Esophagus squamous epithelium (tissue), 5 donors: ENCODE results near the gene ADIG. TPM values are rescaled to one million over a fixed set of nuclear protein-coding genes. Genes with fewer than 3 reads are reported as not detected.

Experiments
- DNase-seq: peaks from one replicate; lab custom pipeline; 2025; lab: John Stamatoyannopoulos, UW
- H3K27ac ChIP-seq, 4 donors: fragments of 200-600 bp; sonication (generic); one replicate each; pipeline ENCODE4 v1.5.1; 2016 to 2019; ENCODE audit warnings: mild to moderate bottlenecking in 1 of 4
- H3K27me3 ChIP-seq, 4 donors: fragments of 200-600 bp; sonication (generic); 1 replicate in 3 of 4; 2 replicates in 1 of 4; pipeline versions ENCODE4 v1.5.1 to v1.6.0; 2017 to 2021; ENCODE audit warnings: antibody characterized with exemption in 1 of 4
- H3K36me3 ChIP-seq, 3 donors: fragments of 200-600 bp; sonication (generic); one replicate each; pipeline ENCODE4 v1.5.1; 2016 to 2019
- H3K4me1 ChIP-seq, 3 donors: fragments of 200-600 bp; sonication (generic); one replicate each; pipeline ENCODE4 v1.5.1; 2017 to 2019
- H3K4me3 ChIP-seq, 4 donors: fragments of 200-600 bp; sonication (generic); 1 replicate in 3 of 4; 2 replicates in 1 of 4; pipeline ENCODE4 v1.5.1; 2016 to 2019; ENCODE audit warnings: mild to moderate bottlenecking in 2 of 4, moderate library complexity in 1 of 4
- H3K9me3 ChIP-seq, 3 donors: fragments of 200-600 bp; sonication (generic); one replicate each; pipeline ENCODE4 v1.5.1; 2016 to 2019
- CTCF ChIP-seq, 6 experiments: fragments of 450-650 bp in 4 of 6; fragments of 200-600 bp in 2 of 6; sonication (generic) in 2 of 6; IDR thresholded peaks; one replicate each; pipeline ENCODE4 v1.5.1; 2016 to 2019; ENCODE audit warnings: antibody characterized with exemption in 6 of 6, mild to moderate bottlenecking in 4 of 6, moderate library complexity in 4 of 6
- POLR2A ChIP-seq, 4 donors: fragments of 450-650 bp; IDR thresholded peaks; one replicate each; pipeline ENCODE4 v1.6.1; 2017; ENCODE audit warnings: antibody characterized with exemption in 4 of 4, mild to moderate bottlenecking in 4 of 4, moderate library complexity in 3 of 4
- WGBS, 2 donors: methylation state at CpG; one replicate each; pipeline ENCODE4 v1.1.5; 2018; 5-methylcytosine and 5-hydroxymethylcytosine counted together
- intact Hi-C: fragments of 100-400 bp; cut with DNase I; formaldehyde crosslinking; loops from one replicate; pipeline ENCODE4 v1.15.0; 2022
- total RNA-seq, 4 donors: library from RNA; depleted of rRNA; stranded (reverse); fragments of >200 nt; gene quantifications; one replicate each; pipeline ENCODE4 v1.1.0, GENCODE V29; 2016
- donor health status: DM: yes; HTN: yes; CAD: no.

The ADIG gene
- total RNA-seq = not detected

DNA sequence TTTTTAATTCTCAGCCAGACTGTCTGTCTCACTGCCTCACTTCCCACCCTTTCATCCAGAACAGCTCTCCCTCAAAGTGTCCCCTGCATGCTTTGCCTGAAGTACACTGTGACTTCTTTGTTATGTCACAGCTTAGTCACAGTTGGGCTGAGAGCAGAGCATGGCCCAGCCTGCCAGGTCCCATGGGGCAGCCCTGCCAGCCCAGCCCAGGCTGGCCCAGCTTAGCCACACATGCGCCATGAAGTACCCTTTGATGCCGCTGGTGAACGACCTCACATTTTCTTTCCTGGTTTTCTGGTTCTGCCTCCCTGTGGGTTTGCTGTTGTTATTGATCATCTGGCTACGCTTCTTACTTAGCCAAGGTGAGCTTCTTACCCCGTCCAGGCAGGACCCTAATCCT is at the start of gene ADIG:
Gene ADIG (plus strand): TSS at position 185 of the 400 bp plus-strand sequence. CDS start 54 bp downstream, at position 239.
- DNase-seq = no peak
- no peak within 1 kb of the TSS for H3K27ac ChIP-seq
- intact Hi-C loops = no loop called here
- peaks cover 0 to 8% (median 0%) of the 10 kb centered on the region in 3 donors for H3K4me1 ChIP-seq
- no peaks in the 10 kb centered on the region for H3K9me3 ChIP-seq
- no peak within 1 kb of the TSS for H3K4me3 ChIP-seq
- TF ChIP-seq CTCF (IDR thresholded peaks at IDR 0.05) = peak in 1 of 6 experiments; percentile 4
- no peak for TF ChIP-seq POLR2A (IDR thresholded peaks at IDR 0.05)
- peaks cover 0 to 18% (median 3%) of the 10 kb centered on the region in 3 donors for H3K36me3 ChIP-seq
- WGBS, 2 donors = 49 to 80% methylated on average over 1 to 4 of the region's 5 CpGs
- H3K27me3 ChIP-seq = peaks cover 0 to 24% (median 0%) of the 10 kb centered on the region in 4 donors

DNA sequence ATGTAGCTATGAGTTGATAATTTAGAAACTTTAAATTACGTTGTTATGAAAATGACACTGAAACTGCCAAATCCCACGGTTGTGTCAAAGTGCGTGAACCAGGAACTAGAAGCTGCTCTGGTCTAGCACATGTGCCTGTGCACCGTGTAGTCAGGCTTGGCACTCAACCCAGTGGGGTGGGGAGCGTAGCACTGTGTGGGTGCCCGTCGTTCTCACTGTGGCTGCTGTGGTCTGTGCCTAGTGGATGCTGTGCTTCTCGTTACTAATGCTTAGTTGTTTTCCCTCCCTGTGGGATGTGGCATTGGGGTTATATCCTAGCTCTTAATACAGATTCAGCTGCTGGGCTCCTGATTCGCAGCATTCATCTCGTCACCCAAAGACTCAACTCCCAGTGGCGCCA is 46.2 kb upstream of the ADIG start:
- Histone ChIP-seq H3K4me1 (peaks cover 0 to 24% (median 0%) of the 10 kb centered on the region in 3 donors), H3K36me3 (peaks cover 0 to 97% (median 0%) of the 10 kb centered on the region in 3 donors), H3K9me3 (no peaks in the 10 kb centered on the region), H3K27ac (no peak overlapping the region), H3K27me3 (no peaks in the 10 kb centered on the region), H3K4me3 (no peak overlapping the region)
- 80 to 93% methylated on average over 10 to 11 of the region's 11 CpGs for WGBS, 2 donors
- DNase-seq = no peak
- TF ChIP-seq POLR2A (IDR thresholded peaks at IDR 0.05) = no peak
- intact Hi-C loops = no loop called here

DNA sequence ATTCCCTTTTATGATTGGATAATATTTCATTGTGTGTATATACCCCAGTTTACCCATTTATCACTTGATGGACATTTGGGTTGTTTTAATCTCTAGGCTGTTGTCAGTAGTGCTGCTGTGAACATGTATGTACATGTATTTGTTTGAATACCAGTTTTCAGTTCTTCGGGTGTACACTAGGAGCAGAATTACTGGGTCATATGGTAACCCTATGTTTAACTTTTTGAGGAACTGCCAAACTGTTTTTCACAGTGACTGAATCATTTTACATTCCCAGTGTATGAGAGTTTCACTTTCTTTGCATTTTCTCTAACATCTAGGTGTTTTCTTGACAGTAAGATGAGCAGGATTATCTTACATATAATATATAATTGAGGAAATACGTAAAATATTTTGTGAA is 44.7 kb upstream of the ADIG start:
- no peak overlapping the region for H3K4me3 ChIP-seq
- no peak for DNase-seq
- H3K4me1 ChIP-seq = peaks cover 0 to 24% (median 0%) of the 10 kb centered on the region in 3 donors
- peaks cover 0 to 97% (median 0%) of the 10 kb centered on the region in 3 donors for H3K36me3 ChIP-seq
- H3K27ac ChIP-seq = peak overlapping the region in 3 of 4 donors; percentile 45 to 62 (median 58)
- no peaks in the 10 kb centered on the region for H3K27me3 ChIP-seq
- H3K9me3 ChIP-seq = no peaks in the 10 kb centered on the region
- intact Hi-C loops = no loop called here
- 45 to 66% methylated on average over 2 of the region's 2 CpGs for WGBS, 2 donors
- TF ChIP-seq CTCF (IDR thresholded peaks at IDR 0.05) (peak in 3 of 6 experiments; percentile 27 to 60 (median 42)), POLR2A (IDR thresholded peaks at IDR 0.05) (no peak)

- Histone ChIP-seq H3K9me3 (no peaks in the 10 kb centered on the region), H3K36me3 (peaks cover 0 to 97% (median 0%) of the 10 kb centered on the region in 3 donors), H3K27me3 (no peaks in the 10 kb centered on the region), H3K4me3 (no peak overlapping the region), H3K27ac (peak overlapping the region in 2 of 4 donors; percentile 45 to 58), H3K4me1 (peaks cover 0 to 24% (median 0%) of the 10 kb centered on the region in 3 donors)
- TF ChIP-seq CTCF (IDR thresholded peaks at IDR 0.05) = no peak
- no peak for TF ChIP-seq POLR2A (IDR thresholded peaks at IDR 0.05)
- WGBS, 2 donors = 42 to 65% methylated on average over 1 of the region's 1 CpG
- DNase-seq = no peak
- intact Hi-C loops = no loop called here
These were observed 43.8 kb upstream of the ADIG start for GRCh38 chr20:38537176-38537575.

GRCh38 chr20:38538789-38539188 is 42.2 kb upstream of the ADIG start:
- intact Hi-C loops = no loop called here
- WGBS, 2 donors = 96 to 100% methylated on average over 2 of the region's 2 CpGs

More at GRCh38 chr20:38538789-38539188, 42.2 kb upstream of the ADIG start:
- Histone ChIP-seq H3K27me3 (no peaks in the 10 kb centered on the region), H3K9me3 (no peaks in the 10 kb centered on the region), H3K27ac (no peak overlapping the region), H3K36me3 (peaks cover 0 to 97% (median 11%) of the 10 kb centered on the region in 3 donors), H3K4me1 (peaks cover 0 to 24% (median 0%) of the 10 kb centered on the region in 3 donors), H3K4me3 (no peak overlapping the region)
- no peak for TF ChIP-seq CTCF (IDR thresholded peaks at IDR 0.05)
- no peak for TF ChIP-seq POLR2A (IDR thresholded peaks at IDR 0.05)
- no peak for DNase-seq
